NCI-H524 (cell line): ENCODE data around the gene SF1.
A peak's percentile ranks its signal among the peaks of the same experiment; 100 is the strongest.

ENCODE experiments used
- DNase-seq, 2 experiments: peaks; one replicate each; lab custom pipeline; 2025; lab: John Stamatoyannopoulos, UW

The SF1 gene

GRCh38 chr11:64759722-64760719, 18.3 kb downstream of the SF1 start, which contains the start of gene PYGM:
Gene PYGM (minus strand): TSS chr11:64759974. CDS start chr11:64759898, 76 bp downstream.
- DNase-seq, result no peak

DNA sequence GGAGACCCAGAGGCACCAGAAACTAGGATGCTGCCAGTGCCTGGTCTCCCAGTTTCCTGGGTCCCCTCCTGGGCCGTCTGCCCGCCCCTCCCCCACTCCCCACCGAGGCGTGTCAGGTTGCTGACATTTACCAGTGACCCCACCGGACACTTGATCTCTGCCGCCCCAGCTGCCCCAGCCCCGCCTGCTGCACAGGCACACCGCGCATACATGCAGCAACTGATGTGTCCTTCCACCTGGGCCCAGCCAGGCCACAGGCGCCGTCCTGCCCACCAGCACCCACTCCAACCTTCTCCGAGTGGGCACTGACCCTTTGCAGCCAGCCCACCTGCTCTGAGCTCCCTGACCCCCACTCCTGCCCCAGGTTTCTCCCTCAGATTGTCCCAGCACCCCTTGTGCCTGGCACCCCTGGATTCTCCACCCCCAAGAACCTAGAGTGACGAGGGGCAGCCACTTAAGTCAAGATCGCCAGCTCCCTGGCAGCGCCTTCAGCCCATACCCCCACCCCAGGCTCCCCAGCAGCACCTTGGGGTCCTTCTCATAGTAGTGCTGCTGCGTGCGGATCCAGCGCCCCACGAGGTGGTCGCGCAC, 19.1 kb downstream of the SF1 start:
- no peak for DNase-seq

- DNase-seq, result no peak
These were observed 19.8 kb downstream of the SF1 start for GRCh38 chr11:64758330-64759079.

DNA sequence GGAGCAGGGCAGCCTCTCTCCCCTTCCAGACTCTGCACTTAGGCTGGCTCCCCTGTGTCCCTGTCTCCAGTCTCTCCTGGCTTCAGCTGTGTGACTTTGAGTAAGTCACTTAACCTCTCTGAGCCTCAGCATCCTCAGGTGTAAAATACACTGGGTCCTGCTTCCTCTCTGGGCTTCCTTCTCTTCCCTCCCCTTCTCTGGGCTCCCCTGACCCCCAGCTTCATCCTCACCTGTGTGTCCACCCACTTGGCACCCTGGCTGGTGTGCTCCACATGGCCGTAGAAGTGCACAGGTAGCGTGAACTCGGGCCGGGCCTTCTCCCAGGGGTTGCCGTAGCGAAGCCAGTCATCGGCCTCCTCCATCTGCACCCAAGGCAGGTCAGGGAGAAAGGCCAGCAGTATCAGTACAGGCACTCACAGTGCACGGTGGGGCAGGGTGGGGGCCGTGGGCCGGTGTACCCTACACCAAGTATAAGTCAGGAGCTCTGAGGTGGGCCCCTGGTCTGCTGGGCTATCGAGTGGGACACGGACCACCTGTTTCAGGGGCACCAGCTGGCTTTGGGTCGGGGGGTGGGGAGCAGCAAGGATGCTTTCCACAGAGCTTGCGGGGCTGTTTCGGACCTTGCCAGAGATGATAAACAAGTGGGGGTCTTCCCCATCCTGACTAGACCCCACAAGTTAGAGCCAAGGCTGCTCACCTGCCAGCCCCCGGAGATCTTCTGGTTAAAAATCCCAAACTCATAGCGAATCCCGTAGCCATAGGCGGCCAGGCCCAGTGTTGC, 20.6 kb downstream of the SF1 start:
- no peak for DNase-seq

- DNase-seq, result no peak
These were observed 22.5 kb downstream of the SF1 start for GRCh38 chr11:64755681-64756361.

GRCh38 chr11:64754919-64755662, 23.3 kb downstream of the SF1 start:
- no peak for DNase-seq

- no peak for DNase-seq
These were observed 24.0 kb downstream of the SF1 start for GRCh38 chr11:64754124-64754918.

DNA sequence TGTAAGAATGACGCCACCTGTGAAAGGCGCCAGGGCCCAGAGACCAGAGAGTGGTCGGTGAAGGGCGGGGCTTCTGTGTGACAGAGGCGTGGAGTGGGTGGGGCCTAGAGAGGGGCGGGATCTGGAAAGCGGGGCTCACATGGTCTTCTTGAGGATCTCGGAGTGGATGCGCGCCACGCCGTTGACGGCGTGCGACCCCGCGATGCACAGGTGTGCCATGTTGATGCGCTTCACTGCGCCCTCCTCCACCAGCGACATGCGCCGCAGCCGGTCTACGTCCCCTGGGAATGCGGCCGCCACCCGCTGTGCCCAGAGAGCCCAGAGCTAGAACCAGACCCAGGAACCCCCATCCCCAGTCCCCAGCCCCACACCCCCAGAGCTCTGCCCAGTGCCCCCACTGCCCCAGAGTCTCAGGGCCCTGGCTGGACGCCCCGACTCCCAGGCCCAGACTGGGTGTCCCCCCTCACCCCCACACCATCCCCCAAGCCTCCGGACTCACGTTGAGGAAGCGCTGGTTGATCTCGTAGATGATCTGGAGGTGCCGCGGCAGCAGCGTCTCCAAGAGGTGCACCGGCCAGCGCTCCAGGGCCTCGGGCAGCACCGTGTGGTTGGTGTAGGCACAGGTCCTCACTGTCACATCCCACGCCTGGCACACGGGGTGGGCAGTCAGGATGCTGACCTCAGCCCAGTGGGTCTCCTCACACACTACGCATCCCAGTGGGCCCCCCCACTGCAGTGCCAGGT, 24.8 kb downstream of the SF1 start:
- DNase-seq, result no peak

- DNase-seq, result no peak
These were observed 25.3 kb downstream of the SF1 start for GRCh38 chr11:64753019-64753379.

DNA sequence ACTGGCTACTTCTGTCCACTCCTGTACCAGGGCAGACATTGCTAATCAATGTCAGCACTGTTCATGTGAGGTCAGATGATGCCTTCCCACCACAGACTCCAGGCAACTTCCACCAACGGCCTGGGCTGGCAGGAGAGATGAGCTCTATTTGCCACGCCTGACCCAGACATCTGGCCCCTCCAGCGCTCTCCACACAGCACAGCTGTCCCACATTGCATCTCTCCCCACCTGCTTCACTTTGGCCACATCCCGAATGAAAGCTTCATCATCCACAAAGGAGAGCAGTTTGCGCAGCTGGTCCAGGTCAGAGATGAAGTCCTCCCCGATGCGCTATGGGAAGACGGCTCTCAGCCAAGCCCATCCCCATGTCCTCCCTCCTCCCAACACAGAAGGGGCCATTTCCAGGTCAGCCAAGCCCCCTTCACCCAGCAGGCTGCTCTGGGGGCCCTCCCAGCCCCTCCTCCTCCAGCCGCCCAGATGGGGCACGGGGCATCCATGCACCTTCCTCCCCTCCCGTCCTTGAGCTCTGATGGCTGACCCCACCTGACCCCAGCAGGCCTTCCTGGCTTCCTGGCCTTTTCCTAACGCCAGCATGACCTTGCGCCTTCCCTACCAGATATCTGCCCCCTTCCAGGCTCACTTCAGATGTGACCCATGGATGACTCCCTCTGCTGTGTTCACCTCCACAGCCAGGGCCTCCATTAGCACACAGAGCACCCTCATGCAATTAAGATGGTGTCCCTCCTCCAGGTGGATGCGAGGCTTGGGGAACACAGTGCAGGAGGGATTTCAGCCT, 26.0 kb downstream of the SF1 start:
- DNase-seq, result peak in 1 of 2 experiments; percentile 73

DNA sequence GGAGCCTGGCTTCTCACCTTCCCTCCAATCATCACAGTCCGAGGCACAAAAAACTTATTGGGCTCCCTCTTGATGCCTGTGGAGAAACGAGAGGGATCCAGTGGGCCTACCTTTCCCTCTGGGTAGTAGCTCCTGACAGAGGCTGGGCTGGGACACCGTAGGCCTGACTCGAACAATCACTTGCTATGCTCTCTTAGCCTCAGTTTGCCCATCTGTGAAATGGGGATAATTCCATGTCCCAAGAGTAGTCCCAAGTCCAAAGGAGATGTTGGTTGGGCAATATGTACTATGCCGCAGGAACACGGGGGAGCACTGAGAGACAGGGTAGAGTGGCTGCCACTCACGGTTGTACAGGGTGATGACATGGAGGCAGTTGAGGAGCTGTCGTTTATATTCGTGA, 26.8 kb downstream of the SF1 start:
- no peak for DNase-seq

DNA sequence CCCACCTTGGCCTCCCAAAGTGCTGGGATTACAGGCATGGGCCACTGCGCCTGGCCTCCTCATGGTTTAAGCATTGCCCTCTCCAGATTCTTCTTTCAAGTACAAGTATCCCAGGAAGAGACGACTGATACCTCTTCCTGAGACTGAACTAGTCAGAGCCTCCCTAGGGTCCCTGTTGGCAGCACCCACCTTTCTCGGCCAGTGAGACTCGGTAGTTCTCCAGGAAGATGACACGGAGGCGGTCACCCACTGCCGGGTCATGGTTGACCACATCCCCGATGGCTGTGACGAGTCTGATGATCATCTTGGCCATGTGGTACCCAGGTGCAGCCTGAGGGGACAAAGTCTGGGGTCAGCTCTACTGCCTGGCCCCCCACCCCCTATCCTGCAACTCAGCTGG, 27.2 kb downstream of the SF1 start:
- DNase-seq, result no peak

DNA sequence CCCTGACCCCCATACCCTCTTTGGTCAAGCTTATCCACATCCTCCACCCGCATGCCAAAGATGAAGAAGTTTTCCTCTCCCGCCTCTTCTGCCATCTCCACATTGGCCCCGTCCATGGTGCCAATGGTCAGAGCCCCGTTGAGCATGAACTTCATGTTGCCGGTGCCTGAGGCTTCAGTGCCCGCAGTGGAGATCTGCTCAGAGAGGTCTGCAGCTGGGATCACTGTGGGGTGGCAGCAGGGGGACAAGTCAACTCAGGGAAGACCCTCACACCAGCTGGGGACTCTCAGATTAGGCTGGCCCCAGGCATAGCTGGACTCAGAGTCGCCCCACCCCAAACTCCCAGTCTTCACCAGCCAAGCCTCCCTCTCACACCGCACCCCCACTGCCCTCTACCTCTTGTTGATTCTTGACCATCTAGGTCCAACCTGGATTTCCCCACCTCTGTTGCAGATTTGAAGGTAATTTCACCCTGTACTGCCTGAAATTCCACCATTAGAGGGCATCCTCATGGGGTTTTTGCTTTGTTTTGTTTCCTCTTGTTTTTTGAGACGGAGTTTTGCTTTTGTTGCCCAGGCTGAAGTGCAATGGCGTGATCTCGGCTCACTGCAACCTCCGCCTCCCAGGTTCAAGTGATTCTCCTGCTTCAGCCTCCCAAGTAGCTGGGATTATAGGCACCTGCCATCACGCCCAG, 27.8 kb downstream of the SF1 start:
- DNase-seq, result no peak

GRCh38 chr11:64747961-64748665, 30.2 kb downstream of the SF1 start:
- DNase-seq, result no peak

GRCh38 chr11:64746486-64746885, 31.9 kb downstream of the SF1 start:
- DNase-seq, result no peak

DNA sequence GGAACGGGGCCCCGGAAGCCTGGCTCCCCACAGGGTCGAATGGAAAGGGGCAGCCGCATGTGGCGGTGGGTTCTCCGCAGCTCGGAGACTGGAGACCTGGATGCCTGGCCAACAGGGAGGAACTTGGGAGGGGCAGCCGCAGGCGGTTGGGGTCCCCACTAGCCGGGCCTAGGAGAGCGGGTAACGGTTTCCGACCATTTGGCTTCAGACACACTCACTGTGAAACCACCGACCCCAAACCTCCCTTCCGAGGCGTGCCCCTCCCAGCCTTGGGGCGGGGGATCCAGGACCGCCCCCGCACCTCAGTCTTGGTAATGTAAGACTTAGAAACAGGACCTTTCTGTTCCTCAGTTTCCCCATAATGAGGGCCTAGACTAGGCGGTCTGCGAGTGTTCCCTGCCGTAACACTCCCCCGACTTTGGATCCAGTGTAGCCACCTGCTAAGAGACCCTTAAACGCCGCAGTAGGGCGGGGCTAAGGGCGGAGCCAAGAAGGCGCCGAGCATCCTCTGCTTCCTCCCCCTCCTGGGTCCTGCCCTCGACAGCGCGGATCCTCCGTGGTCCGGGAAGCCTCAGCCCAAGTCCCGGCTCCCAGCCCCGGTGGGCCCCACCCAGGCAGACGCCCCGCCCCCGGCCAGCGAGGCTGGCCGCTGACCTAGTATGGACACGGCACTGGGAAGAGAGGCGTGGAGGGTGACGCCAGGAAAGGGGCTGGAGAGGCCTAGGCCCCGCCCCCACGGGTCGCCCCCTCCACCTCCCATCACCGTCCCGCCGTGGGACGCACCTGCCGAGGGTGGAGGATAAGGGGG, 32.6 kb downstream of the SF1 start:
- DNase-seq, result peak in 1 of 2 experiments; percentile 52
